Pons (tissue), 1 donor: ENCODE data around the gene LRPAP1.

Source experiments
- DNase-seq: peaks from one replicate; pipeline ENCODE4 v3.0.0-alpha.2; 2016; ENCODE audit warnings: low spot score

The LRPAP1 gene

GRCh38 chr4:3485011-3485791 lies 47.0 kb downstream of the LRPAP1 start:
- no peak for DNase-seq

GRCh38 chr4:3484057-3484973 lies 47.9 kb downstream of the LRPAP1 start:
- DNase-seq = no peak

- no peak for DNase-seq
These were observed 48.7 kb downstream of the LRPAP1 start for GRCh38 chr4:3483471-3483921.

- no peak for DNase-seq
These were observed 49.5 kb downstream of the LRPAP1 start for GRCh38 chr4:3482707-3483106.

- no peak for DNase-seq
These were observed 50.3 kb downstream of the LRPAP1 start for GRCh38 chr4:3481783-3482393.

GRCh38 chr4:3481113-3481531 lies 51.1 kb downstream of the LRPAP1 start:
- no peak for DNase-seq

GRCh38 chr4:3480528-3481112 lies 51.6 kb downstream of the LRPAP1 start:
- DNase-seq = peak; percentile 22

- DNase-seq = no peak
These were observed 52.7 kb downstream of the LRPAP1 start for GRCh38 chr4:3479358-3480101.

- DNase-seq = no peak
These were observed 53.5 kb downstream of the LRPAP1 start for GRCh38 chr4:3478446-3479357.

GRCh38 chr4:3477750-3478430 lies 54.3 kb downstream of the LRPAP1 start:
- no peak for DNase-seq

GRCh38 chr4:3476936-3477749 lies 55.1 kb downstream of the LRPAP1 start:
- no peak for DNase-seq

GRCh38 chr4:3476341-3476747 lies 55.9 kb downstream of the LRPAP1 start:
- DNase-seq = no peak

- DNase-seq = no peak
These were observed 56.4 kb downstream of the LRPAP1 start for GRCh38 chr4:3475713-3476260.

GRCh38 chr4:3475041-3475712 lies 57.0 kb downstream of the LRPAP1 start:
- no peak for DNase-seq

GRCh38 chr4:3473996-3474765 lies 58.0 kb downstream of the LRPAP1 start:
- no peak for DNase-seq

- DNase-seq = no peak
These were observed 58.9 kb downstream of the LRPAP1 start for GRCh38 chr4:3473181-3473950.
